Fibroblast of skin of back (primary cell): ENCODE data around the gene FBXW5.

ENCODE experiments used
- DNase-seq: peaks from one replicate; pipeline ENCODE4 v3.0.0-alpha.2; 2013

Gene FBXW5

DNA sequence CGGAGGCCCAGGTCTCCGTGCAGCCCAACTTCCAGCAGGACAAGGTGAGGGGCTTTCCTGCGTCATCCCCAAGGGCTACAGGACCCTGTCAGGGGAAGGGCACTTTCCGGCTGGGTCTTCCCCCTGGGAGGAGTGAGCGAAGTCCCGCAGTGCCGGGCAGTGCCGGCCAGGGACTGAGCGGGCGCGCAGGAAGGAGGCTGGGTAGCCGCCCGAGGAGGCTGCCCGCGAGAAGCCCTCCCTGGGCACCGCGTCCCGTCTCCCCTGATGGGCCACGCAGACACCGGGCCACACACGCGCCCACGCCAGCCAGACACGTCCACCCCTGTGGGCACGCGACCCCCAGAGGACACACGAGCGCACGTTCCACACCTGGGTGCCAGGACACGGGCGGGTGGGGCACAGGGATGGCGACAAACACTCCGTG lies 33.1 kb upstream of the FBXW5 start:
- no peak for DNase-seq

DNA sequence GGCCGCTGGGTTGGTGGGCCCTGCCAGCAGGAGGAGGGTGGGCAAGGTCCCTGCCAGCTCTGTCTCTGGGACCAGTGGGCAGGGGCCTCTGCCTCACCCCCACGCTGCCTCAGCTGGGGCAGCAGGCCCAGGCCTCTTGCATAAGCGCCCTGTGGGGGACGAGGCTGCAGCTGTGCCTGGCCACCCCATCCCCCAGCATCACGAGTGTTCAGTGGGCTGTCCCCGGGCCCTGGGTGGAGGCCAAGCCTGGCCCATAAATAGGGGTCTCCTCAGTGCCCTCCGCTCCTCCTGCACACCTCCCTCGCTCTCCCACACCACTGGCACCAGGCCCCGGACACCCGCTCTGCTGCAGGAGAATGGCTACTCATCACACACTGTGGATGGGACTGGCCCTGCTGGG lies 32.7 kb upstream of the FBXW5 start, which contains the start of gene PTGDS:
TSS of gene PTGDS (plus strand) at position 282 of the 400 bp plus-strand sequence. CDS start at position 357, 75 bp downstream.
- DNase-seq = no peak

DNA sequence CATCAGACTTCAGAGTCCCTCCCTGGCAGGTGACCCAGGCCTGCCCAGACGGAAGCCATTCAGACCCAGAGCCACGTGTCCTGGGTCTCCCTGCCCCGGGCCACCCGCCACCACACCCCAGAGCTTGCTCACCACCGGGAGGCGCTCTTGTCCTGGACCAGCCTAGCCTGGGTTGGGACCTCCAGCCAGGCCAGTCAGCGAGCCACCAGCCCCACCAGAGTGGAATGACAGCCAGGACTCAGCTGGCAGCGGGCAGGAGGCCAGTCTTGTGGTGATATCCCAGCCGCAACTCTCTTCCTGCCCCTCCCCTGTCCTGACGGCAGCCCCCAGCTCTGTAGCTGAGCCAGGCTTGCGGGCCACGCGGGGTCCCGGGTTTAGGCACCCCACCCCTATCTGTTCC lies 31.1 kb upstream of the FBXW5 start:
- DNase-seq = peak; percentile 24

DNA sequence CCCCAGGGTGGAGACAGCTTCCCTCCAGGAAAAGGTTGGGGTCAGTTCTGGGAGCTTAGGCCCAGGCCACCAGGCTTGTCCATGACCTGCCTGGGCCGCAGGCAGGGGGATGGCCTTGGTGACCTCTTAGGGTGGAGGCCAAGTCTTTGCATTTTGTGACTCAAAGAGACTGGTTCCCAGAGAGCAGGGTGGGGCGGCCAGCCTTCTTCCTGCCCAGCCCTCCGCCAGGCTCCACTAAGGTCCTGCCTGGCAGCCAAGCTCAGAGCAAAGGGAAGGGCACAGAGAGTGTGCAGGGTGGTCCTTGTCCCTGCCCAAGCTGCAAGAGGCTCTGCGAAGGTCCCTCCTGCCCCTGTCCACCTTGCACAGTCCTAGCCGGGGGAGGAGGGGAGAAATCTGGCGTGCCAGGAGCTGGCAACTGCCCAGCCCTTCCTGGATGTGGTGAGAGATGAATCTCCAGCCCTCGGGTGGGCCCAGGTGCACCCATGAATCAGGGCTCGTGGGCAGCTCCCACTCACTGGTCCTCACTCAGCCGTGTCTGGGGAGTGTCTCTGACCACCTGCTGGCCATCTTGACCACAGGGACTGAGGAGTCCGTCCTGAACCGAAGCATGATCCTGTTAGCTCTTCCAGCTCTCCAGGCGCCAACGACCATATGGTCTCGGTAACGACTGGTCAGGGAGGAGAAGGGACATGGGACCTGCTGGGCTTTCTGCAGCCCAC lies 30.4 kb upstream of the FBXW5 start:
- no peak for DNase-seq

DNA sequence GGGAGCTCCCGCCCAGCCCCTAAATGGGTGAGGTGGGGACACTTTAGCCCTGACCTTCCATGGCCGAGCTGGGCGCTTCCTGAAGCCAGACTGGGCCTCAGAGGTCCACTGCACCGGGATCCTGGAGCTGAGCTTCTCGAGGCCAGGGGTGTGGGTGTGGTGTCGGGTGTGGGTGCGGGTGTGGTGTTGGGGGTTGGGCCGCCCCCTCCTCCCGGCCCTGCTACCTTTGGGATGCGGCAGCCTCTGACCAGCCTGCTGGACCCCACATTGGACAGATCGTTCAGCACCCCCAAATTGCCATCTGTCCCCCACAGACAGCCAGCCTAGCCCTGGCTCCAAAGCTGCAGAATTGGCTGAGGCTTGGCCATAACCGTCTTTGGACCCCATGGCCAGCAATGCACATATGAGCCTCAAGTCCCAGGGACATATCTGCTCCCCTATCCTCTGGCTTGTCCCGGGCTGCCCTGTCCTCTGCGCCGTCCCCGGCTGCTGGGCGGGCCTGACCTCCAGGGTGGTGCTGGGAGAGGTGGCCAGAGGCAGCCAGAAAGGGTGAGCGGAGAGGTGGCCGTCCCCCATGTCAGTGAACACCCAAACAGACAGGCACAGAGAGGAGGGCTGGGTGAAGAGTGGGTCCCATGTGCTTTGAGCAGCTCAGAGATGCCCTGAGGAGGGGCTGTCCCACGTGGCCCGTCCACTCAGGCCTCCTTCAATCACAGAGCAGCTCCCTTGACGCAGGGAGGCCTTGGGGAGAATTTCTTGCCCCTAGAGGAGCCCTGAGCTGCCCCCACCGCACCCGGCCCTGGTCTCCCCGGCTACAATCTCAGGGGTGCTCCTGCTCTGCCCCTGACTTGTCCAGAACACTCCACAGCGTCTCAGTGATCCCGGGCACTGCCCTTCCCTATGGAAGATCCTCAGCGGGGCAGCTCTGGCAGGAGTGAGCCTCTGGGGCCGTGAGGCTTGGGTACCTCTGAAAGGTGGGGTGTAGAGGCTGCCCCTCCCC lies 29.4 kb upstream of the FBXW5 start:
- DNase-seq = no peak

DNA sequence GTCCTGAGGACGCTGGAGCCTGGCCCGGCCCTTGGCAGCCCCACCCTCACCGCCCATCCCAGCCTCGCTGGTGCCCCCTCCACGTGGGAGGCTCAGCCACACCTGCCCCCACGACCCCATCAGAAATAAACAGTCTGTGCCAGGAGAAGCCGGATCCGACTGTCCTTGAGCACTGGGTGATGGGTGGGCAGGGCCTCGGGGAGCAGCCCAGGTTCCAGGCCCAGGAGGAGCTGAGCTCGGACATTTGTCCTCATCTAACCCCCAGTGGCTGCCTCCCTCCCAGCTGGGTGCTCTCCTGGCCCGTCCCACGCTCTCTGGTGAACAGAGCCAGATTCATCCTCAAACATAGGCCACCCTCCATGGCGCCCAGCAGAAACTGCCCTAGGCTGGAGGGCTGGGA lies 28.2 kb upstream of the FBXW5 start:
- no peak for DNase-seq

DNA sequence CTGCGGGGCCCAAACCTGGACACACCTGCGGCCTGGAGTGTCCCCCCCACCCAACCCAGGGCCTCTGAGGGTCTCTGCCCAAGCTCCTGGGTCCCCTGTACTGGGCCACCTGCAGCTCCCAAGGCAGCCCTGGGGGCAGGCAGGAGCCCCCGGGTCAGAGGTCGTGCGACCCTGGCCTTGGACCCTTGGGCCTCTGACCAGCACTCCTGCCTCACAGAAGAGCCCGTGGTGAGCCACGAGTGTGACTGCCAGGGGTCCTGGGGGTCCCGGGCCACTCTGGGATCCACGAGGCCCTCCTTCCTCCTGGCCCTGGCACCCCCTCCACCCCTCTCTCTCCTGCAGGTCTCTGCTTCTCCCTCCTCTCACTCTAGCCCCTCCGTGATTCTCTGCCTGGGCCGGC lies 27.8 kb upstream of the FBXW5 start:
- no peak for DNase-seq

DNA sequence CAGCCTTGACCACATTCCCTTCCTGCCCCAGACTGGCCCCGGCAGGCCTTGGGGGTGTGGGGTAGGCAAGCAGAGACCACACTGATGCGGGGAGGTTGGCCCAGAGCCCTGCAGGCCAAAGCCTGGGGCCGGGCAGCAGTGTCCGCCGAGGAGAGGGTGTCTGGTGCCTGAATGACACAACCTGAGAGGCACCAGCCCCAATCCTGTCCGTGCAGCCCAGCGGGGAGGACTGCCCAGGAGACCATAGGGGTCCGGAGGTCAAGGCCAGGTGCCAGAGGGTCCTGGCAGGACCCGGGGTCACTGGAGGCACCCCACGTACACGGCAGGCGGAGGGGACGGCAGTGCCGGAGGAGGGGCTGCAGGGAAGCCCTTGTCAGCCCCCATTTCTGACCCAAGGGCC lies 27.2 kb upstream of the FBXW5 start:
- DNase-seq = no peak

DNA sequence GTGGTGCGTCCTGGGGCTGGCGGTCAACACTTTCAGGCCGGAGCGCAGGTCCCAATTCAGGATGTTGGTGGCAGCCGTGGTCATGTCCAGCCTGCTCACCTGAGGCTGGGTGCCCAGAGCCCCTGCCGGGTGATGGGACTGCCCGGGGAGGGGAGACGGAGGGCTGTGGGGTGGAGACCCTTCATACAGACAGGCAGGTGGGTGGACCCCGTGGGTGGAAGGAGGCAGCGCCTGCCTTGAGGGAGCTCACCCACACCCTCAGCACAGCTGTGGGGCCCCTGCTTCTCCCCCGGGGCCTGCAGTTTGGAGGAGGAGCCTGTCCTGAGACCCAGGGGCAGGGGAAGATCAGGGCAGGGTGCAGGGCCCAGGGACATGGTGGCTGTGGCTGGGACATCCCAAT lies 25.8 kb upstream of the FBXW5 start:
- no peak for DNase-seq

DNA sequence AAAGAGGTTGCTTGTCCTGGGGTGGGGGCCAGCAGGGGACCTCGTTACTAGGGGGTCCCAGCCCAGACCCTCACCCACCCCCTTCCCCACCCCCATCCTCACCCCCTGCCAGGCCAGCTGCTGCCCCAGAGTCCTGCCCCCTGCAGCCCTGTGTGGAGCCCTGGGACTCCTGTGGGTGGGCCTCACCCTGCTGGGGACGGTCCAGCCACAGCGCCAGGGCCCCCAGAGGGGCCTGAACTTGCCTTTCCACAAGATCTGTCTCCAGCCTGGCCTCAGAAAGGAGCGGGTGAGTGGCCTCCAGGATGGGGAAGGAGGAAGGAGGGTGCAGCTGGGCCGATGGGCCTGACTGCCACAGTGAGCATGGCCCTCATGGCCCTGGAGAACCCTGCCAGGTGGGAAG lies 25.2 kb upstream of the FBXW5 start:
- DNase-seq = no peak

DNA sequence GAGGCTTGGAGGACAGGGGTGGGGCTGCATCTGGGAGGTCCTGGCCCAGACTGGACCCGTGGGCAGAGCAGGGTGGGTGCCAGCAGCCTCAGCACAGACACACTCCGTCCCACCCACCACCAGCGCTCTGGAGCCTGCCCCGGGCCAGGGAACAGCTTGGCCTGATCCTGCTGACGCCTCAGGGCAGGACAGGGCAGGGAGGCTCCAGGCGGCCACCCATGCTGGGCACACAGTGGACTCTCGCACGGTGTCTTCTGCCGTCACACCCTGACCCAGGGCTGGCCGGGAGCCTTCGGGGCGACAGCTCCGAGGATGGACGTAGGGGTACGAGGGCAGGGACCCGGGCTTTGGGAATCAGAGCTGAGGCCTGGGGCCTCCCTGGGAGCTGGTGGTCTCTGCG lies 24.6 kb upstream of the FBXW5 start:
- no peak for DNase-seq

DNA sequence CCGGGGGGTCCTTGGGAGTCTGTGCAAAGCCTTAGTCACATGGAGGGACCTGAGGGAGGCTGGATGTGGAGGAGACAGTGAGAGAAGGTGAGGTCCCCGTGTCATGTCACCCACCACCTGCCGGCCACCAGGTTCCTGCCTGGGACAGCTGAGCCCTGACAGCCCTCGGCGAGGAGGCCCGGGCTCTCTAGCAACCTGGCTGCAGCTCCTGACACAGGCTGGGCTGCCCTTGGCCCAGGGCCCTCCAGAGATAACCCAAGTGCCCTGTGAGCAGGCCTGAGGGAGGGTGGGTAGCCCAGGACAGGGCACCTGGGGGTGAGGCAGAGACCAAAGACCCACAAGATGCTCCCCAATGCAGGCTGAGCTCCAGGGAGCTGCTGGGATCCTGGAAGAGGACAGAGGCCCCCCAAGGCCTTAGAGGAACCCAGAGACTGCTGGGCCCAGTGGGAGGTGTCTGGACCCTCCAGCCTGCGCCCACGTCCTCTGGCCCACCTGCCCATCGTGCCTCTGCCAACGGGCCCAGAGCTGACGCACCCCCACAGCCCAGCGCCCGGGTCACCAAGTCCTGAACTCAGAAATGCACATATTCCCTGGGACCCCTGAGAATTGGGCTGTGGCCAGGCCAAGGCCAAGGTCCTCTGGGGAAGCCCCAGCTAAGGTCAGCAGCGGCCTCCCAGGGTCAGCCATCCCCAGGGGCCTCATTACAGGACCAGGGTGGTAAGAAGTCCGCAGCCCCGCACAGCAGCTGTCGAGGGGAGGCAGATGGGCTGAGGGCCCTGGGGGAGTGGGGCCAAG lies 24.0 kb upstream of the FBXW5 start:
- no peak for DNase-seq

DNA sequence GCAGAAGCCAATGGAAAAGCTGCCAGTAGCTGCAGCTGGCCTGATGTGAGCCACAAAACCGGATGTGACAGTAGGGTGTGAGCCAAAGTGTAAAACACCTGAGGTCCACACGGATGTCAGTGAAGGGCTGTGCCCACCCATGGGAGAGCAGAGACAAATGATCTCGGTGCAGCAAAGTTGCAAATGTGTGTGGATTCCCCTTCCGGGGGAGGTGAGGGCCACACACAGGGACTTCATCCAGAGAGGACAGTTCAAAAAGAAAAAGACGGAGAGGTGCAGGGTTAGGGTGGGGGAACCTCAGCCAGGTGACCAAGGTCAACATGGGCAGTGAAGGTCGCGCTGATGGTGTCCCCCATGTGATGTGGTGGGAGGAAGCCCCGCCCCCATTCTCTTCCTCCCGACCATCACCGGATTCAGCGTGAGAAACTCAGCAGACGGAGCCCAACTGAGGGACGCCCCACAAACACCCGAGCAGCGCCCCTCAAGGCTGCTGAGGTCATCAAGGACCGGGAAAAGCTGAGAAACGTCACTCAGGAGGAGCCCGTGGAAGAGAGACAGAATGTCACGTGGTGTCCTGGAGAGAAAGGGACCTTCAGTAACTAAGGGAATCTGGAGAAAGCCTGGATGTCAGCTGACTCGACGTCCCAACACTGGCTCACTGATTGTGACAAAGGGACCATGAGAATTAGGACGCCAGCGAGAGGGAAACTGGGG lies 21.4 kb upstream of the FBXW5 start:
- no peak for DNase-seq

DNA sequence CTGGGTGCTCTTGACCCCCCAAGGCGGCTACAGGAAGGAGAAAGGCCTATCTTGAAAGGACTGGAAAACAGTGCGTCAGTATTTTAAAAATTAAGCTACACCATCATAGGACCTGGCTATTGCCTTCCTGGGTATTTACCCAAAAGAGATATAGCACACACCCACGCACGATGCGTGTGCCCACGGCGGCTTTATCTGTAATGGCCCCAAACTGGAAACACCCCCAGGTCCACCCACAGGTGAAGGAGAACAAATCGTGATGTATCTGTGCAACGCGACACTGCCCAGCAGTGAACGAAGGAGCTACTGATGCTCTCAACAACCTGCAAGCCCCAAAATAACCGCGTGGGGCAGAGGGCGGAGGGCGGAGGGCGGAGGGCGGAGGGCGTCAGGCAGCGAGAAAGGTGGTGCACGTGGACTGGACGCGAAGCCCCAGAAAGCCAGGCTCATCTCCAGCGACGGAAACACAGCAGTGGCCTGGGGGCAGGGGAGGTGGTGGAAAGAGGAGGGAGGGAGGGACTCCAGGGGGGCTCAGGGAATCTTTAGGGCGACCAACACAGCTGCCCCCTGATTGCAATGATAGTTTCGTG lies 20.4 kb upstream of the FBXW5 start:
- no peak for DNase-seq

DNA sequence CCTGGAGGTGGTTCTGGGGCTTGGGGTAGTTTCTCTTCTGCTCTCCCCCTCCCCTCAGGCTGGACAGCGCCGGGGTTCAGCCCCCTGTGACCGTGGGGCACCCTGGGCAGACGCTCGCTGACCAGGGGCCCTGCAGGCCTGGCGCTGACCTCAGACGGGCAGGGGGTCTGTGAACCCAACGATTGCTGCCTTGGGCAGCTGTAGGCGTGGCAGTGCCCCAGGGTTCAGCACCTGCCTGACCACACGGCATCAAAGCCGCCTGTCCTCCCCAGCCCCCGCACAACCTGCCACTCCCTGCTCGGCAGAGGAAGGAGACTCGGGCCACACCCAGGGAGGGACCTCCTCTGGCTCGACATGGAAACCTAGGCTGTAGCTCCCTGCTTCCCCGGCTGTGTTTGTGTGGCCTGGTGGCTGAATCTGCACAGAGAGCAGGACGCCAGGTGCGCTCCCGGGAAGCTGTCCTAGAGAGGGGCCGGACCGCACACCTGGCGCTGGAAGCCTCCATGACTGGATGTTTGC lies 19.7 kb upstream of the FBXW5 start:
- no peak for DNase-seq

DNA sequence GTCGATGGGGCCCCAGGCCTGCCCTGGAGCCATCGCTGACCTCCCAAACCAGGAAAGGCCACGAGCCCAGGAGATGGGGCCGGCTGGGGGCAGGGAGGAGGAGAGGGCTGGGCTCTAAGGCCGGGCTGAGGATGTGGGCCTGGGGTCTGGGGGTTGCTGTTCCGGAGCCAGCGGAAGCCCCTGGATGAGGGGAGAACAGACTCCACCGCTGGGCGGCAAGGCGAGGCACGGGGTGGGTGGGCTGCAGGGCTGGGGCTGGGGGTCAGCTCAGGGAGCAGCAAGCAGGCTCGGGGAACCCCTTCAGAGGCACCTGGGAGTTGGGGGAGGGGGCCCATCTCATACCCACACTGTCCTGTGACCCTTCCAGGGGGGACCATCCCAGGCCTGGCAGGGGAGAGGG lies 19.2 kb upstream of the FBXW5 start:
- DNase-seq = no peak

DNA sequence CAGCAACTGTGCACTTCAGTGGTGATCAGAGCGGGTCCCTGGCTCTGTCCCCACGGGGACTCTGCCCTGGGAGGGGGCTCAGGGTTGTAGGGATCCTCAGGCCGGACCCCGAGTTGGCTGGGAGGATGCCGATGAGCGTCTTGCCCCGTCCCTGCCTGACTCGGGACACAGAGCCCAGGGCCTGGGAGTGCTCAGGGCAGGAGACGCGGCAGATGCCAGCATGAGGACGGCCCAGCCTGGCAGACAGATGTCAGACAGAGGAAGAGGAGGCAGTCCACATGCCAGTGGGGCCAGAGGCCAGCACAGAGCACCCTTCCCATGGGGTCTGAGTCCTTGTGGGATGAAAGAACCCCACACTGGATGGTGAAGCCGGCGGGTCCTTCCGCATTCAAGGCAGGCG lies 18.8 kb upstream of the FBXW5 start:
- DNase-seq = no peak

DNA sequence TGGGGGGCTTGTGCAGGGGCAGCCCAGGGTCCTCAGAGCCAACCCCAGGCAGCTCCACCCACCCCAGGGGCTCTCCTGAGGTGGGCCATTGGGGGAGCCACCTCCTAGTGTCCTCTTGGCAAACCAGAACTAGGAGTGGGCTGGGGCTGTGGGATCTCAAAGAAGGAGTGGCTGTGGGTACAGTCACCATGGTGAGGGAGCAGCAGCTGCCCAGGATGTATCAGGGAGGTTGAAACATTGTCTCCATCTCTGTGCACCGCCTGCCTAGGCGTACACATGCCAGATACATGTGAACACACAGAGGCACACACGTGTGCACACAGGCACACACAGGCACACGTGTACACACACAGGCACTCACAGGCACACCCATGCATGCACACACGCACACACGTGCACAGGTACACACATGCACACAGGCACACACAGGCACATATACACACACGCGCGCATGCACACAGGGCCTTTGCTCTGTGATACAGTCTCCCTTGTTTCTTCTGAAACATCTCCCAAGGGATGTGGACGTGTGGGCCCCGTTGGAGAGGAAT lies 18.2 kb upstream of the FBXW5 start:
- DNase-seq = no peak

DNA sequence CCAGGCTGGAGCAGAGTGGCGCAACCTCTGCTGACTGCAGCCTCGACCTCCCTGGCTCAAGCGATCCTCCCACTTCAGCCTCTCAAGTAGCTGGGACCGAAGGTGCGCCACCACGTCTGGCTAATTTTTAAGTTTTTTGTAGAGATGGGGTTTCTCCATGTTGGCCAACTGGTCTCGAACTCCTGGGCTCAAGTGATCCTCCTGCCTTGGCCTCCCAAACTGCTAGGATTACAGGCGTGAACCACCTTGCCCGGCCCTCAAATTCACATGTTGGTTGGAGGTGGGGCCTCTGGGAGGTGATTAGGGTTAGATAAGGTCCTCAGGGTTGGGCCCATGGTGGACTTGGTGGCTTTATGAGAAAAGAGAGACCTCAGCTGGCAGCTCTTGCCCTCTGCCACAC lies 17.6 kb upstream of the FBXW5 start:
- DNase-seq = no peak

DNA sequence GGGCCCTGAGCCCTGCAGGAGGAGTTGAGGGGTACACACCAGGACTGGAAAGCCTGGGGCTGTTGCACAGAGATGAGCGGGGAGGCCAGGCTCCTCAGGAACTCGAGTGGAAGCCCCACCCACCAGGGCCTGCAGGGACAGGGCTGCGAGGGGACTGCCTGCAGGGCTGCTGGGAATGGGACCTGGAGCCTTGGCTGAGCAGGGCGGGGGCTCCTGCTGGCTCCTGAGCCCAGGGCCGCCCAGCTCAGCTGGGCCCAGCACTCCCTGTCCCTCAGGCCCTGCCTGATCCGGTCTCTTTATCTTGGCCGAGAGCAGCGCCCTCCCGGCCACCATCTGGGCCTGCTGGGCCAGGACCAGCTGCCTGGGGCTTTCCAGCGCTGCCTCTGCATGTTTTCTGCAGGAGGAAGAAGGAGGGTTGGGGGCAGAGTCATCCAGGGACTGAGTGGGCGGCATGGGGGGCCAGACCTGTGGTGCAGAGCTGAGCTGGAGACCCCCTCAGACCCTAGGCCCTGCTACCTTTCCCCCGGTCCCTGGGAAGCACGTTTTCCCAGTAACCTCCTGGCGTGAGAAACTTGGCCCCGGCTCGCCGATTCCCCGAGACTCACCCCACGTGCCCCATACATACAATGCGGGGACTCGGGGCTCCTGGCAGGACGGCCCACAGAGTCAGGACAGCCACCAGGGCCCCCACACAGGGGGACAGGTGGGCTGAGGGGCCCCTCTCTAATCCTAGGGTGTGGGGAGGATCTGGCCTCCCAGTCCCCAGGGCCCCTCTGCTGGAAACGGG lies 16.9 kb upstream of the FBXW5 start:
- DNase-seq = no peak

DNA sequence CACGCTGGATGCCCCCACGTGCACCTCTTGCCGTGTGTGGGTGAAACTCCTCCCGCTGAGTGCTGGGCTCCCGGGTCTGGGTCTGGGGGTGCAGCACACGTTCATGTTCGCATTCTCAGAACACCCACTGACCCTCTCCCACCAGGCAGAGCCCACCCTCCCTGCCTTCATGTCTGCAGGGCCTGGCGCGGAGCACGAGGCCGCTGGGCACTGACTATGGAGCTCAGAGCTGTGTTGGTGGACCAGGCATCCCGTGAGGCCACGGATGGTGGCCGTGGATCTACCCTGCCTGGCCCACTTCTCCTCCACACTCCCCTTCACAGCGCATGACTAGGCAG lies 16.4 kb upstream of the FBXW5 start:
- no peak for DNase-seq
